Activated CD4-positive, CD25-positive, alpha-beta regulatory T cell treated with anti-CD3 and anti-CD28 coated beads, Interleukin-2, amount 50 U/mL, for 16 hours (primary cell): ENCODE results near the gene SSRP1.
"Not testable (repeated sequence)": the region's sequence is repeated elsewhere in the genome, so short reads cannot be mapped to it uniquely, and the experiment has no call there.

ENCODE experiments used
- DNase-seq: peaks from one replicate; pipeline ENCODE4 v3.0.0-alpha.2; 2020; ENCODE audit warnings: low read depth, low spot score

Gene SSRP1

GRCh38 chr11:57336856-57337255 lies 1.2 kb upstream of the SSRP1 start:
- not testable (repeated sequence) for DNase-seq

GRCh38 chr11:57336111-57336666 lies 497 bp upstream of the SSRP1 start:
- DNase-seq: no peak

- no peak for DNase-seq
Measured at GRCh38 chr11:57335023-57335342, 709 bp downstream of the SSRP1 start.

- DNase-seq: no peak
Measured at GRCh38 chr11:57332694-57333440, 2.8 kb downstream of the SSRP1 start.

- no peak for DNase-seq
Measured at GRCh38 chr11:57331720-57332119, 4.0 kb downstream of the SSRP1 start.

- DNase-seq: no peak
Measured at GRCh38 chr11:57330029-57330428, 5.7 kb downstream of the SSRP1 start.

- DNase-seq: no peak
Measured at GRCh38 chr11:57327721-57328120, 8.0 kb downstream of the SSRP1 start.

GRCh38 chr11:57325735-57326048 lies 10.0 kb downstream of the SSRP1 start:
- DNase-seq: no peak

- peak; percentile 80 for DNase-seq
Measured at GRCh38 chr11:57324886-57325734, 10.6 kb downstream of the SSRP1 start, which contains the start of gene TNKS1BP1. TNKS1BP1 (minus strand) TSS chr11:57324952; CDS start chr11:57321885, 3,067 bp downstream.

GRCh38 chr11:57324154-57324885 lies 11.4 kb downstream of the SSRP1 start:
- DNase-seq: no peak

GRCh38 chr11:57323855-57324153 lies 11.9 kb downstream of the SSRP1 start:
- DNase-seq: no peak

GRCh38 chr11:57323167-57323854 lies 12.4 kb downstream of the SSRP1 start:
- DNase-seq: no peak

- no peak for DNase-seq
Measured at GRCh38 chr11:57322256-57323166, 13.2 kb downstream of the SSRP1 start.

GRCh38 chr11:57321388-57322255 lies 14.1 kb downstream of the SSRP1 start:
- DNase-seq: no peak

- DNase-seq: no peak
Measured at GRCh38 chr11:57320719-57321387, 14.8 kb downstream of the SSRP1 start.

GRCh38 chr11:57320067-57320718 lies 15.5 kb downstream of the SSRP1 start:
- no peak for DNase-seq

- no peak for DNase-seq
Measured at GRCh38 chr11:57318178-57318577, 17.5 kb downstream of the SSRP1 start.

- DNase-seq: no peak
Measured at GRCh38 chr11:57316017-57316416, 19.7 kb downstream of the SSRP1 start.

GRCh38 chr11:57315491-57315890 lies 20.2 kb downstream of the SSRP1 start:
- no peak for DNase-seq
